GM18511 (cell line): ENCODE measurements around the gene TENM3.

Source experiments
- ATAC-seq: cut with Tn5 transposase; IDR thresholded peaks from one replicate; pipeline ENCODE4 v1.9.1; 2021; ENCODE audit warnings: mild to moderate bottlenecking, moderate library complexity; ENCODE audit not compliant: unreplicated experiment

TENM3 gene

GRCh38 chr4:182324282-182324681 lies 81.1 kb downstream of the TENM3 start:
- ATAC-seq, result no peak

- no peak for ATAC-seq
These were observed 82.2 kb downstream of the TENM3 start for GRCh38 chr4:182325397-182325796.

- ATAC-seq, result no peak
These were observed 82.7 kb downstream of the TENM3 start for GRCh38 chr4:182325848-182326255.

GRCh38 chr4:182328505-182328904 lies 85.3 kb downstream of the TENM3 start:
- ATAC-seq, result no peak

GRCh38 chr4:182337366-182337765 lies 94.2 kb downstream of the TENM3 start:
- ATAC-seq, result no peak

- ATAC-seq, result no peak
These were observed 94.9 kb downstream of the TENM3 start for GRCh38 chr4:182338063-182338462.

GRCh38 chr4:182338746-182339145 lies 95.5 kb downstream of the TENM3 start:
- no peak for ATAC-seq

GRCh38 chr4:182339221-182339641 lies 96.0 kb downstream of the TENM3 start:
- ATAC-seq, result no peak

GRCh38 chr4:182343453-182343852 lies 100.3 kb downstream of the TENM3 start:
- no peak for ATAC-seq

GRCh38 chr4:182344968-182345367 lies 101.8 kb downstream of the TENM3 start:
- ATAC-seq, result no peak

GRCh38 chr4:182346250-182346649 lies 103.0 kb downstream of the TENM3 start:
- no peak for ATAC-seq

GRCh38 chr4:182346675-182347375 lies 103.6 kb downstream of the TENM3 start:
- no peak for ATAC-seq

- no peak for ATAC-seq
These were observed 105.7 kb downstream of the TENM3 start for GRCh38 chr4:182348779-182349326.

- ATAC-seq, result no peak
These were observed 106.8 kb downstream of the TENM3 start for GRCh38 chr4:182350041-182350440.

GRCh38 chr4:182351485-182351884 lies 108.3 kb downstream of the TENM3 start:
- no peak for ATAC-seq

GRCh38 chr4:182354106-182354505 lies 110.9 kb downstream of the TENM3 start:
- no peak for ATAC-seq

GRCh38 chr4:182354867-182355266 lies 111.7 kb downstream of the TENM3 start:
- ATAC-seq, result no peak

GRCh38 chr4:182367153-182367552 lies 124.0 kb downstream of the TENM3 start:
- no peak for ATAC-seq

- no peak for ATAC-seq
These were observed 126.0 kb downstream of the TENM3 start for GRCh38 chr4:182369211-182369610.

- ATAC-seq, result no peak
These were observed 127.3 kb downstream of the TENM3 start for GRCh38 chr4:182370491-182370890.

- no peak for ATAC-seq
These were observed 137.6 kb downstream of the TENM3 start for GRCh38 chr4:182380771-182381181.

GRCh38 chr4:182382941-182383340 lies 139.7 kb downstream of the TENM3 start:
- no peak for ATAC-seq

- ATAC-seq, result no peak
These were observed 141.5 kb downstream of the TENM3 start for GRCh38 chr4:182384631-182385091.
